HCT116 (cell line): ENCODE data around the gene CIAO1. TPM values are rescaled to one million over a fixed set of nuclear protein-coding genes. Genes with fewer than 3 reads are reported as not detected.

Experiments
- ATAC-seq: fragments of 200-7000 bp; cut with Tn5 transposase; 2 replicates; pipeline ENCODE4 v1.9.1; 2020; ENCODE audit warnings: mild to moderate bottlenecking, moderate library complexity
- BruUV-seq: library from RNA; stranded (reverse); fragments of 400-500 nt; replicated peaks from 2 replicates; lab custom pipeline; 2021; lab: Mats Ljungman, UMichigan
- CTCF ChIA-PET: fragments of 300-600 bp; sonication (Branson Sonifier 250); formaldehyde crosslinking; loops from one replicate; lab custom pipeline; 2021; ENCODE audit warnings: antibody characterized with exemption; lab: Charles Lee
- POLR2A ChIA-PET: fragments of 300-600, 350-600 bp; sonication (Branson Sonifier 250); formaldehyde crosslinking; loops from one replicate; lab custom pipeline; 2021; ENCODE audit warnings: antibody characterized with exemption; lab: Charles Lee
- RAD21 ChIA-PET, 2 experiments: fragments of 300-600 bp; sonication (Branson Sonifier 250); formaldehyde crosslinking; loops; one replicate each; lab custom pipeline; 2023; ENCODE audit warnings: low total read pairs in 2 of 2; ENCODE audit not compliant: uncharacterized antibody in 2 of 2, unreplicated experiment in 2 of 2, low non-redundant PET in 1 of 2; lab: Charles Lee
- DNase-seq: peaks from one replicate; pipeline ENCODE4 v3.0.0-alpha.2; 2010; ENCODE audit warnings: low read depth, low spot score
- H2AFZ ChIP-seq: fragments of 200-600 bp; shearing (Covaris generic), sonication (generic); 2 replicates; pipeline ENCODE4 v1.6.1; 2017; ENCODE audit warnings: low read depth, mixed run types, mixed read lengths, antibody characterized with exemption, low read length; ENCODE audit not compliant: poor library complexity, severe bottlenecking
- H3K27ac ChIP-seq: 2 replicates; pipeline ENCODE4 v1.5.1; 2012; ENCODE audit warnings: low read depth, low read length
- H3K27me3 ChIP-seq: fragments of 200-600 bp; sonication (generic); 2 replicates; pipeline ENCODE4 v1.6.1; 2016; ENCODE audit warnings: mixed run types, low read length, mixed read lengths; ENCODE audit not compliant: insufficient read depth
- H3K36me3 ChIP-seq, 2 experiments: fragments of 200-500 bp in 1 of 2; fragments of 200-600 bp in 1 of 2; sonication (Bioruptor generic) in 1 of 2; sonication (generic) in 1 of 2; 2 replicates each; pipeline versions ENCODE4 v1.5.1 to v1.6.1; 2014 to 2016; ENCODE audit warnings: low read length in 2 of 2, inconsistent platforms in 1 of 2, mixed read lengths in 1 of 2, mixed run types in 1 of 2; ENCODE audit not compliant: insufficient read depth in 2 of 2, control insufficient read depth in 1 of 2
- H3K4me1 ChIP-seq, 2 experiments: fragments of 200-600 bp in 1 of 2; sonication (generic) in 1 of 2; 2 replicates each; pipeline versions ENCODE4 v1.5.1 to v1.6.1; 2012 to 2017; ENCODE audit warnings: low read length in 2 of 2, inconsistent platforms in 1 of 2, mild to moderate bottlenecking in 1 of 2, mixed read lengths in 1 of 2, mixed run types in 1 of 2, moderate library complexity in 1 of 2; ENCODE audit not compliant: insufficient read depth in 2 of 2, control insufficient read depth in 1 of 2
- H3K4me2 ChIP-seq: fragments of 200-600 bp; sonication (generic); 2 replicates; pipeline ENCODE4 v1.6.1; 2017; ENCODE audit warnings: mixed run types, low read length, mixed read lengths
- H3K4me3 ChIP-seq, 2 experiments: fragments of 200-600 bp in 1 of 2; sonication (generic) in 1 of 2; replicated peaks in 1 of 2; 2 replicates each; pipeline ENCODE4 v1.5.1; 2011 to 2016; ENCODE audit warnings: low read length in 2 of 2, control low read depth in 1 of 2, low read depth in 1 of 2, mild to moderate bottlenecking in 1 of 2, mixed read lengths in 1 of 2, mixed run types in 1 of 2
- H3K79me2 ChIP-seq: fragments of 200-600 bp; sonication (generic); 2 replicates; pipeline ENCODE4 v1.6.1; 2017; ENCODE audit warnings: mild to moderate bottlenecking, mixed run types, low read length, moderate library complexity, mixed read lengths; ENCODE audit not compliant: insufficient read depth
- H3K9ac ChIP-seq: fragments of 200-600 bp; sonication (generic); 2 replicates; pipeline ENCODE4 v1.6.1; 2016; ENCODE audit warnings: low read length, mixed read lengths
- H3K9me2 ChIP-seq: fragments of 200-600 bp; sonication (generic), shearing (Covaris generic); 2 replicates; pipeline ENCODE4 v1.6.1; 2017; ENCODE audit warnings: mixed run types, mild to moderate bottlenecking, moderate library complexity; ENCODE audit not compliant: insufficient read depth
- H3K9me3 ChIP-seq, 2 experiments: fragments of 200-500 bp in 1 of 2; fragments of 200-600 bp in 1 of 2; sonication (Bioruptor generic) in 1 of 2; sonication (generic) in 1 of 2; 2 replicates each; pipeline ENCODE4 v1.6.1; 2014 to 2017; ENCODE audit warnings: low read length in 2 of 2, mixed read lengths in 2 of 2, inconsistent platforms in 1 of 2, low read depth in 1 of 2, mild to moderate bottlenecking in 1 of 2, mixed run types in 1 of 2, moderate library complexity in 1 of 2; ENCODE audit not compliant: control insufficient read depth in 1 of 2, insufficient read depth in 1 of 2
- H4K20me1 ChIP-seq: fragments of 200-600 bp; sonication (generic), shearing (Covaris generic); 2 replicates; pipeline ENCODE4 v1.6.1; 2017; ENCODE audit warnings: mixed run types, mild to moderate bottlenecking, moderate library complexity; ENCODE audit not compliant: insufficient read depth
- ATF3 ChIP-seq: IDR thresholded peaks from 2 replicates; pipeline ENCODE4 v1.6.1; 2012
- CBX3 ChIP-seq: IDR thresholded peaks from 2 replicates; pipeline ENCODE4 v1.6.1; 2012; ENCODE audit warnings: low read depth
- CEBPB ChIP-seq: IDR thresholded peaks from 2 replicates; pipeline ENCODE4 v1.6.1; 2012; ENCODE audit warnings: low read depth
- CTCF ChIP-seq, 3 experiments: fragments of 200-600 bp in 1 of 3; sonication (generic) in 1 of 3; IDR thresholded peaks in 2 of 3; conservative IDR thresholded peaks in 1 of 3; 2 replicates each; pipeline ENCODE4 v1.5.1; 2012 to 2017; ENCODE audit warnings: low read depth in 2 of 3, low read length in 2 of 3, antibody characterized with exemption in 1 of 3, borderline replicate concordance in 1 of 3, control low read depth in 1 of 3, mild to moderate bottlenecking in 1 of 3, mixed read lengths in 1 of 3, mixed run types in 1 of 3, moderate library complexity in 1 of 3; ENCODE audit not compliant: insufficient read depth in 1 of 3
- EGR1 ChIP-seq: IDR thresholded peaks from 2 replicates; pipeline ENCODE4 v1.6.1; 2012; ENCODE audit warnings: low read depth
- ELF1 ChIP-seq: IDR thresholded peaks from 2 replicates; pipeline ENCODE4 v1.6.1; 2012; ENCODE audit warnings: low read depth, borderline replicate concordance
- EZH2 ChIP-seq: fragments of 200-600 bp; sonication (generic); IDR thresholded peaks from 2 replicates; pipeline ENCODE4 v1.6.1; 2017; ENCODE audit warnings: antibody characterized with exemption, mixed run types
- EZH2phosphoT487 ChIP-seq: fragments of 200-600 bp; IDR thresholded peaks from 2 replicates; pipeline ENCODE4 v1.6.1; 2018; ENCODE audit warnings: antibody characterized with exemption, borderline replicate concordance
- FOSL1 ChIP-seq: IDR thresholded peaks from 2 replicates; pipeline ENCODE4 v1.6.1; 2012; ENCODE audit warnings: low read depth
- JUND ChIP-seq: IDR thresholded peaks from 2 replicates; pipeline ENCODE4 v1.6.1; 2012
- MAX ChIP-seq: IDR thresholded peaks from 2 replicates; pipeline ENCODE4 v1.6.1; 2012
- POLR2A ChIP-seq: IDR thresholded peaks from 2 replicates; pipeline ENCODE4 v1.7.0; 2011; ENCODE audit warnings: borderline replicate concordance; ENCODE audit not compliant: insufficient read depth, insufficient read length; ENCODE audit errors: extremely low read depth
- POLR2AphosphoS5 ChIP-seq: IDR thresholded peaks from 2 replicates; pipeline ENCODE4 v1.6.1; 2011; ENCODE audit warnings: mild to moderate bottlenecking, low read depth, low read length, moderate library complexity
- RAD21 ChIP-seq: IDR thresholded peaks from 2 replicates; pipeline ENCODE4 v1.6.1; 2012; ENCODE audit warnings: low read depth, mild to moderate bottlenecking
- REST ChIP-seq: IDR thresholded peaks from 2 replicates; pipeline ENCODE4 v1.6.1; 2012; ENCODE audit warnings: low read depth
- SIN3A ChIP-seq: IDR thresholded peaks from 2 replicates; pipeline ENCODE4 v1.6.1; 2012; ENCODE audit warnings: low read depth
- SP1 ChIP-seq: IDR thresholded peaks from 2 replicates; pipeline ENCODE4 v1.6.1; 2012; ENCODE audit warnings: low read depth
- ZBTB33 ChIP-seq: IDR thresholded peaks from 2 replicates; pipeline ENCODE4 v1.6.1; 2011; ENCODE audit warnings: mild to moderate bottlenecking, low read length, moderate library complexity; ENCODE audit not compliant: insufficient replicate concordance; ENCODE audit errors: extremely low read depth
- ZFX ChIP-seq: fragments of 450-650 bp; IDR thresholded peaks from 2 replicates; pipeline ENCODE4 v1.6.1; 2017
- ZNF274 ChIP-seq: fragments of 200-500 bp; sonication (Bioruptor generic); IDR thresholded peaks from 2 replicates; pipeline ENCODE4 v1.6.1; 2014; ENCODE audit warnings: mild to moderate bottlenecking, low read depth, low read length, inconsistent platforms
- intact Hi-C: fragments of 100-400 bp; cut with micrococcal nuclease; formaldehyde crosslinking; loops from 2 replicates; pipeline ENCODE4 v1.10.0; 2022
- total RNA-seq: library from RNA; stranded (reverse); gene quantifications from one replicate; pipeline ENCODE4 v1.2.1, GENCODE V29; 2021; ENCODE audit not compliant: unreplicated experiment

The CIAO1 gene
- total RNA-seq, 1 experiment from 2014 or later: 76.8 TPM

GRCh38 chr2:96239091-96239490 is 26.9 kb upstream of the CIAO1 start:
- TF ChIP-seq ELF1: no peak
- TF ChIP-seq CBX3: no peak
- TF ChIP-seq POLR2A: no peak
- TF ChIP-seq EGR1: no peak
- TF ChIP-seq POLR2AphosphoS5: no peak
- TF ChIP-seq SP1: no peak
- no peak for TF ChIP-seq EZH2phosphoT487
- no peak for TF ChIP-seq ZFX
- no peak for TF ChIP-seq MAX
- TF ChIP-seq CTCF (IDR thresholded peaks at IDR 0.05 in 2 of 3, conservative IDR thresholded peaks at IDR 0.05 in 1 of 3; ENCODE audit: borderline replicate concordance in 1 of 3, insufficient read depth in 1 of 3, low read depth in 2 of 3, low read length in 2 of 3): no peak
- TF ChIP-seq RAD21: no peak
- TF ChIP-seq REST: no peak
- no peak for TF ChIP-seq ATF3
- no peak for TF ChIP-seq EZH2
- no peak for TF ChIP-seq JUND
- TF ChIP-seq SIN3A: no peak
- no peak for TF ChIP-seq ZNF274
- TF ChIP-seq ZBTB33: no peak
- TF ChIP-seq CEBPB: no peak
- TF ChIP-seq FOSL1: no peak
- CTCF ChIA-PET: no interaction called here

More at GRCh38 chr2:96239091-96239490, 26.9 kb upstream of the CIAO1 start:
- no peaks in the 10 kb centered on the region for H4K20me1 ChIP-seq
- H2AFZ ChIP-seq: no peak overlapping the region
- intact Hi-C loops: no loop called here
- H3K27ac ChIP-seq: no peak overlapping the region
- H3K9ac ChIP-seq: no peak overlapping the region
- ChIA-PET POLR2A (no interaction called here), RAD21 (no interaction called here)
- BruUV-seq: no TSS peak
- no peaks in the 10 kb centered on the region for H3K36me3 ChIP-seq
- no peaks in the 10 kb centered on the region for H3K27me3 ChIP-seq
- H3K4me1 ChIP-seq: no peaks in the 10 kb centered on the region
- H3K79me2 ChIP-seq: no peaks in the 10 kb centered on the region
- H3K9me2 ChIP-seq: no peaks in the 10 kb centered on the region
- DNase-seq (no peak), ATAC-seq (no peak)
- H3K4me2 ChIP-seq: no peak overlapping the region
- H3K4me3 ChIP-seq: no peak overlapping the region
- no peaks in the 10 kb centered on the region for H3K9me3 ChIP-seq
